HG03558 (cell line): ENCODE results near the gene CIBAR2.

Experiments
- ATAC-seq: cut with Tn5 transposase; IDR thresholded peaks from one replicate; pipeline ENCODE4 v1.9.1; 2021; ENCODE audit warnings: moderate number of reproducible peaks; ENCODE audit not compliant: unreplicated experiment; ENCODE audit errors: extremely low read depth

CIBAR2 gene

GRCh38 chr16:85086347-85087291 lies 25.7 kb downstream of the CIBAR2 start:
- no peak for ATAC-seq

GRCh38 chr16:85085721-85086120 lies 26.6 kb downstream of the CIBAR2 start:
- ATAC-seq, result no peak

GRCh38 chr16:85084841-85085510 lies 27.3 kb downstream of the CIBAR2 start:
- no peak for ATAC-seq

GRCh38 chr16:85083051-85083639 lies 29.1 kb downstream of the CIBAR2 start:
- no peak for ATAC-seq

GRCh38 chr16:85082173-85083050 lies 29.9 kb downstream of the CIBAR2 start:
- no peak for ATAC-seq

GRCh38 chr16:85081765-85082164 lies 30.5 kb downstream of the CIBAR2 start:
- ATAC-seq, result no peak

- ATAC-seq, result no peak
Observed at GRCh38 chr16:85081038-85081437, 31.2 kb downstream of the CIBAR2 start.

GRCh38 chr16:85079785-85080570 lies 32.3 kb downstream of the CIBAR2 start:
- ATAC-seq, result no peak

- no peak for ATAC-seq
Observed at GRCh38 chr16:85078952-85079351, 33.3 kb downstream of the CIBAR2 start.

GRCh38 chr16:85078226-85078625 lies 34.0 kb downstream of the CIBAR2 start:
- ATAC-seq, result no peak

GRCh38 chr16:85077576-85078125 lies 34.6 kb downstream of the CIBAR2 start:
- ATAC-seq, result no peak

GRCh38 chr16:85077039-85077438 lies 35.2 kb downstream of the CIBAR2 start:
- ATAC-seq, result no peak

GRCh38 chr16:85075236-85075924 lies 36.9 kb downstream of the CIBAR2 start:
- ATAC-seq, result no peak

GRCh38 chr16:85074225-85074914 lies 37.9 kb downstream of the CIBAR2 start:
- ATAC-seq, result no peak

GRCh38 chr16:85072947-85073346 lies 39.3 kb downstream of the CIBAR2 start:
- ATAC-seq, result no peak

- ATAC-seq, result no peak
Observed at GRCh38 chr16:85072076-85072860, 40.0 kb downstream of the CIBAR2 start.

GRCh38 chr16:85069171-85069570 lies 43.1 kb downstream of the CIBAR2 start:
- ATAC-seq, result no peak
